Measurements from ENCODE around the gene ALDH4A1.

DNA sequence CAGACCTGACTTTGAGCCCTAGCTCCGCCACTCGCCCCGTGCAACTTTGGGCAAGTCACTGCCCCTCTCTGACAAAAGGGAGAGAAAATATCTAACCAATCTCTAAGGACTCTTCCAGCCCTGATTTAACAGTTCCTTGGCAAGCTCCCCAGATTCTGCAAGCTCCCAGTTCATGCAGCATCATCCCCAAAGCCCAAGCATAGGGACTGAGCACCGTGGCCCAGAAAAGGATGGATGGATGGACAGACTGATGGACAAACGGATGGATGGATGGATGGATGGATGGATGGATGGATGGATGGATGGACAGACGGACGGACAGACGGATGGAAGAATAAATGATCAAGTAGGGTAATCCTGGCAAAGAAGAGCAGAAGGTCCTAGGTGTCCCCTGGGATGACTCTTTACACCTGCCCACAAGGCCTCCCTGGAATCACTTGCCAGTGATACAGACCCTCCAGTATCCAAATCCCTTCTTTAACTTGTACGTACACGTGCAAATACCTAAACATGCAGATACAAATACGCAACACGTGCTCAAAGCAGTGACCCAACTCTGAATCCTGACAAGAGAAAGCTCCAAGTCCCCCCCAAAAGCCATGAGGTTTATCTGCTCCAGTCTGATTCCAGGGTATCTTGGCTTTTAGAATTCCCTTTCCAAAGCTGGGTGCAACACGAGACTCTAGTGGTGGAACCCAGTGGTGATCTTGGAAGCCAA is 38.1 kb upstream of the ALDH4A1 start:
- TF ChIP-seq, protein P1, sequence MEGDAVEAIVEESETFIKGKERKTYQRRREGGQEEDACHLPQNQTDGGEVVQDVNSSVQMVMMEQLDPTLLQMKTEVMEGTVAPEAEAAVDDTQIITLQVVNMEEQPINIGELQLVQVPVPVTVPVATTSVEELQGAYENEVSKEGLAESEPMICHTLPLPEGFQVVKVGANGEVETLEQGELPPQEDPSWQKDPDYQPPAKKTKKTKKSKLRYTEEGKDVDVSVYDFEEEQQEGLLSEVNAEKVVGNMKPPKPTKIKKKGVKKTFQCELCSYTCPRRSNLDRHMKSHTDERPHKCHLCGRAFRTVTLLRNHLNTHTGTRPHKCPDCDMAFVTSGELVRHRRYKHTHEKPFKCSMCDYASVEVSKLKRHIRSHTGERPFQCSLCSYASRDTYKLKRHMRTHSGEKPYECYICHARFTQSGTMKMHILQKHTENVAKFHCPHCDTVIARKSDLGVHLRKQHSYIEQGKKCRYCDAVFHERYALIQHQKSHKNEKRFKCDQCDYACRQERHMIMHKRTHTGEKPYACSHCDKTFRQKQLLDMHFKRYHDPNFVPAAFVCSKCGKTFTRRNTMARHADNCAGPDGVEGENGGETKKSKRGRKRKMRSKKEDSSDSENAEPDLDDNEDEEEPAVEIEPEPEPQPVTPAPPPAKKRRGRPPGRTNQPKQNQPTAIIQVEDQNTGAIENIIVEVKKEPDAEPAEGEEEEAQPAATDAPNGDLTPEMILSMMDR (IDR thresholded peaks at IDR 0.05): no peak
- TF ChIP-seq POLR2A (IDR thresholded peaks at IDR 0.05) (no peak), EP300 (IDR thresholded peaks at IDR 0.05) (no peak)

Measured in gastroesophageal sphincter (tissue), 3 donors.